Loucy (cell line): ENCODE measurements around the gene CDNF.
"Not testable (repeated sequence)": the region's sequence is repeated elsewhere in the genome, so short reads cannot be mapped to it uniquely, and the experiment has no call there.

Source experiments
- H2AFZ ChIP-seq: fragments of 200-600 bp; sonication (generic); 2 replicates; pipeline ENCODE4 v1.6.0; 2016; ENCODE audit warnings: antibody characterized with exemption, mild to moderate bottlenecking, low read length, moderate library complexity
- H3F3A ChIP-seq: fragments of 200-600 bp; 2 replicates; pipeline ENCODE4 v1.6.0; 2016; ENCODE audit warnings: antibody characterized with exemption, low read depth, mild to moderate bottlenecking
- H3K27me3 ChIP-seq: fragments of 200-600 bp; sonication (generic); 2 replicates; pipeline ENCODE4 v1.6.1; 2014; ENCODE audit warnings: low read length, mild to moderate bottlenecking; ENCODE audit not compliant: insufficient read depth, poor library complexity, severe bottlenecking
- H3K36me3 ChIP-seq: fragments of 200-600 bp; sonication (generic); 2 replicates; pipeline ENCODE4 v1.6.1; 2016; ENCODE audit warnings: low read length; ENCODE audit not compliant: insufficient read depth
- H3K4me1 ChIP-seq: fragments of 200-600 bp; sonication (generic); 2 replicates; pipeline ENCODE4 v1.5.1; 2014; ENCODE audit warnings: low read length, mild to moderate bottlenecking; ENCODE audit not compliant: insufficient read depth, poor library complexity, severe bottlenecking
- H3K4me2 ChIP-seq: fragments of 200-600 bp; sonication (generic); 2 replicates; pipeline ENCODE4 v1.6.0; 2014; ENCODE audit warnings: antibody characterized with exemption, low read length, low read depth, mild to moderate bottlenecking; ENCODE audit not compliant: poor library complexity, severe bottlenecking
- H3K4me3 ChIP-seq: fragments of 200-600 bp; sonication (generic); 2 replicates; pipeline ENCODE4 v1.5.1; 2014; ENCODE audit warnings: low read length, mild to moderate bottlenecking, mixed read lengths; ENCODE audit not compliant: poor library complexity, severe bottlenecking
- H3K79me2 ChIP-seq: fragments of 200-600 bp; sonication (generic); 2 replicates; pipeline ENCODE4 v1.6.1; 2014; ENCODE audit warnings: low read length; ENCODE audit not compliant: insufficient read depth
- H3K9ac ChIP-seq: fragments of 200-600 bp; sonication (generic); 2 replicates; pipeline ENCODE4 v1.6.0; 2014; ENCODE audit warnings: mild to moderate bottlenecking, low read depth, low read length, moderate library complexity; ENCODE audit not compliant: poor library complexity, severe bottlenecking
- H3K9me2 ChIP-seq: fragments of 200-600 bp; sonication (generic); replicated peaks from 2 replicates; pipeline ENCODE4 v1.6.1; 2016; ENCODE audit warnings: low read depth, low read length, mixed read lengths
- H3K9me3 ChIP-seq: fragments of 200-600 bp; sonication (generic); 2 replicates; pipeline ENCODE4 v1.6.1; 2014; ENCODE audit warnings: mild to moderate bottlenecking, antibody characterized with exemption, low read length, low read depth; ENCODE audit not compliant: insufficient read depth
- H4K20me1 ChIP-seq: fragments of 200-600 bp; sonication (generic); 2 replicates; pipeline ENCODE4 v1.6.0; 2014; ENCODE audit warnings: antibody characterized with exemption, low read length, mild to moderate bottlenecking; ENCODE audit not compliant: insufficient read depth, poor library complexity, severe bottlenecking
- CTCF ChIP-seq: fragments of 200-600 bp; sonication (generic); conservative IDR thresholded peaks from 2 replicates; pipeline ENCODE4 v1.5.1; 2014; ENCODE audit warnings: mild to moderate bottlenecking, antibody characterized with exemption, low read length
- EZH2phosphoT487 ChIP-seq: fragments of 200-600 bp; IDR thresholded peaks from 2 replicates; pipeline ENCODE4 v1.6.1; 2018; ENCODE audit warnings: antibody characterized with exemption, mild to moderate bottlenecking, moderate library complexity, borderline replicate concordance

The CDNF gene

GRCh38 chr10:14820775-14821154, 17.1 kb downstream of the CDNF start:
- Histone ChIP-seq H3K9me3 (no peaks in the 10 kb centered on the region), H3F3A (no peaks in the 10 kb centered on the region), H3K4me1 (no peaks in the 10 kb centered on the region), H3K36me3 (no peaks in the 10 kb centered on the region), H3K4me2 (no peak overlapping the region), H3K9me2 (no peaks in the 10 kb centered on the region), H3K79me2 (no peaks in the 10 kb centered on the region), H3K27me3 (no peaks in the 10 kb centered on the region), H3K9ac (no peak overlapping the region), H2AFZ (no peak overlapping the region; the same call in 1 of the 2 replicates), H4K20me1 (no peaks in the 10 kb centered on the region), H3K4me3 (no peak overlapping the region)
- TF ChIP-seq EZH2phosphoT487 (no peak), CTCF (no peak)

DNA sequence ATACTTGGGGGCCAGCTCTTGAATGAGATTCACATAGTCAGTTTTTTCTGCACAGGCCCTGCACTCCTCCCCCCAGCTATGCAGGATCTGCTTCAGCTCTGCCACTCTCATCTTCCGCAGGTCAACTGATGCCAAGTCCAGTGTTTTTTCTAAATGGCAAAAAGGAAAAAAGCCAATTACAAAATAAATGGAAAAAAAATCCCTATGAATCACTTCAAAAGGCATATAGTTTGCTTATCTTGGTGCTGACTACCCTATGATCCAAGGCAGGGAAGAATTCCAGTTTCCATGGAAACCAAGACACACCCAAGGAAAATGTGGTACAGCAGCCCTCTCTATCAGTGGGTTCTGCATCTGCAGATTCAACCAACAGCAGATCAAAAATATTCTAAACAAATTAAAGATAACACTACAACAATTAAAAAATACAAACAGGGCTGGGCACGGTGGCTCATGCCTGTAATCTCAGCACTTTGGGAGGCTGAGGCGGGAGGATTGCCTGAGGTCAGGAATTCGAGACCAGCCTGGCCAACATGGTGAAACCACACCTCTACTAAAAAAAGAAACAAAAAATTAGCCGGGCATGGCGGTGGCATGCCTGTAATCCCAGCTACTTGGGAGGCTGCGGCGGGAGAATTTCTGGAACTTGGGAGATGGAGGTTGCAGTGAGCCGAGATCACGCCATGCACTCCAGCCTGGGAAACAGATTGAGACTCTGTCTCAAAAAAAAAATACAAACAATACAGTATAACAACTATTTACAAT, 17.6 kb downstream of the CDNF start:
- Histone ChIP-seq H3K9me2 (no peaks in the 10 kb centered on the region), H3K4me1 (no peaks in the 10 kb centered on the region), H3K4me3 (no peak overlapping the region), H2AFZ (no peak overlapping the region), H4K20me1 (no peaks in the 10 kb centered on the region), H3K27me3 (no peaks in the 10 kb centered on the region), H3K9ac (no peak overlapping the region), H3K4me2 (no peak overlapping the region), H3F3A (no peaks in the 10 kb centered on the region), H3K79me2 (no peaks in the 10 kb centered on the region), H3K9me3 (no peaks in the 10 kb centered on the region), H3K36me3 (no peaks in the 10 kb centered on the region)
- TF ChIP-seq EZH2phosphoT487 = no peak
- no peak for TF ChIP-seq CTCF

GRCh38 chr10:14816717-14817116, 21.1 kb downstream of the CDNF start:
- H3K4me3 ChIP-seq, H3K9ac ChIP-seq, H4K20me1 ChIP-seq, H3K9me2 ChIP-seq, H3K9me3 ChIP-seq, H3K79me2 ChIP-seq, H3K36me3 ChIP-seq, H3F3A ChIP-seq, H3K4me2 ChIP-seq, H3K27me3 ChIP-seq, H2AFZ ChIP-seq: not testable (repeated sequence)
- H3K4me1 ChIP-seq = peaks cover 10% of the 10 kb centered on the region

- no peaks in the 10 kb centered on the region for H3K36me3 ChIP-seq
- H2AFZ ChIP-seq = no peak overlapping the region
- TF ChIP-seq CTCF (no peak), EZH2phosphoT487 (no peak)
These were observed 22.2 kb downstream of the CDNF start for GRCh38 chr10:14815681-14816080.

More at GRCh38 chr10:14815681-14816080, 22.2 kb downstream of the CDNF start:
- Histone ChIP-seq H3K9ac (no peak overlapping the region), H3F3A (no peaks in the 10 kb centered on the region), H3K4me3 (no peak overlapping the region), H3K79me2 (no peaks in the 10 kb centered on the region), H3K27me3 (no peaks in the 10 kb centered on the region), H3K9me2 (no peaks in the 10 kb centered on the region), H4K20me1 (no peaks in the 10 kb centered on the region), H3K9me3 (no peaks in the 10 kb centered on the region), H3K4me1 (peaks cover 11% of the 10 kb centered on the region), H3K4me2 (no peak overlapping the region)
